ENCODE measurements around the gene FLII.
"Not testable (repeated sequence)": the region's sequence is repeated elsewhere in the genome, so short reads cannot be mapped to it uniquely, and the experiment has no call there.

FLII gene

GRCh38 chr17:18258356-18259038, at the start of gene FLII:
Gene FLII (minus strand): TSS chr17:18258738. CDS start chr17:18258690, 48 bp downstream.
- peak; percentile 72 for DNase-seq

DNA sequence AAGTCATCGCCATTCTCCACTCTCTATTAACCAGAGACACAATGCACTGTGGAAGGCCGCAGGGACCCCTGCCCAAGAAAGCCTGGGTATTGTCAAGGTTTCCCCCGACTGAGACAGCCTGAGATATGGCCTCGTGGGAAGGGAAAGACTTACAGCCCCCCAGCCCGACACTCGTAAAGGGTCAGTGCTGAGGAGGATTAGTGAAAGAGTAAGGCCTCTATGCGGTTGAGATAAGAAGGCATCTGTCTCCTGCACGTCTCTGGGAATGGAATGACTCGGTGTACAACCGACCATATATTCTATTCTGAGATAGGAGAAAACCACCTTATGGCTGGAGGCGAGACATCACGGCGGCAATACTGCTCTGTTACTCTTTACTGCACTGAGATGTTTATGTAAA, 44.7 kb upstream of the FLII start:
- DNase-seq: not testable (repeated sequence)

- DNase-seq: no peak
These were observed 42.4 kb upstream of the FLII start for GRCh38 chr17:18300725-18301480.

DNA sequence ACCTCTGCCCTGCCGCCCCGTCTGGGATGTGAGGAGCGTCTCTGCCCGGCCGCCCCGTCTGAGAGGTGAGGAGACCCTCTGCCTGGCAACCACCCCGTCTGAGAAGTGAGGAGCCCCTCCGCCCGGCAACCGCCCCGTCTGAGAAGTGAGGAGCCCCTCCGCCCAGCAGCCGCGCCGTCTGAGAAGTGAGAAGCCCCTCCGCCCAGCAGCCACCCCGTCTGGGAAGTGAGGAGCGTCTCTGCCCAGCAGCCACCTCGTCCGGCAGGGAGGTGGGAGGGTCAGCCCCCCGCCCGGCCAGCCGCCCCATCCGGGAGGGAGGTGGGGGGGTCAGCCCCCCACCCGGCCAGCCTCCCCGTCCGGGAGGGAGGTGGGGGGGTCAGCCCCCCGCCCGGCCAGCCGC, 39.5 kb upstream of the FLII start:
- not testable (repeated sequence) for DNase-seq

- DNase-seq: no peak
These were observed 33.4 kb upstream of the FLII start for GRCh38 chr17:18291718-18292540.

DNA sequence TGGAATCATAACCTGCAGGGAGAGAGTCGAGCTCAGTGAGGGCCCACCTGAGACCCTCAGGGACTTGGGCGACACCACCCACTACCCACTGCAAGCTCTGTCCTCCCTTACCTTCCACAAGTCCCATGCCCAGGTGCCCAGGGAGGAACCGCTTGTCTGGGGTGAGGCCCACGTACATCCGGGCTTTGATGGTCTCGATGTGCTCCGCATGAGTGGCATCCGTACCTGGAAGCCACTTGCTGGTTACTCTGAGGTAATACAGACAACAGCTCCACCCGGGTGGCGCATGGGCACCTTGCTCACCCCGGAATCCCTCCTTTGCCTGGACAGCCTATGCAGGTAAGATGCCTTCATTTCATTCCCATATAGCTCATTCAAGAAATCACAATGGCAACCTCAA, 26.8 kb upstream of the FLII start:
- DNase-seq: no peak

DNA sequence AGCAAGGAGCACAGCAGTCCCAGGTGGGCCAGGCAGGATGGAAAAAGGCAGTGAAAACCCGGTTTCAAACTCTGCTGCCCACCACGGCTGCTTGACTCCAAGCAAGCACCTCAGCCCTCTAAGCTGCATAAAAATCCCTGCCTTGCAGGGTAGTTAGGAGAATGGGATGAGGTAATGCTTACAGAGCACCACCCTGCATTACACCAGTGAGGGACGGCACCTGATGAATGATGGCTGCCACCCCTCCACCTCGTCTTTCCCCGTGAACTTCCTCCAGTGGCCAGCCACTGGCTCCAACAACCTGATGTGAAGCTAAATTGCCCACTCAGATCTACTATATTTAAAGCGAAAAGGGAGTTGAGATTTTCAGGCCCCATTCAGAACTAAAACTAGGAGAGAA, 23.2 kb upstream of the FLII start:
- no peak for DNase-seq

- DNase-seq: no peak
These were observed 22.3 kb upstream of the FLII start for GRCh38 chr17:18280766-18281371.

DNA sequence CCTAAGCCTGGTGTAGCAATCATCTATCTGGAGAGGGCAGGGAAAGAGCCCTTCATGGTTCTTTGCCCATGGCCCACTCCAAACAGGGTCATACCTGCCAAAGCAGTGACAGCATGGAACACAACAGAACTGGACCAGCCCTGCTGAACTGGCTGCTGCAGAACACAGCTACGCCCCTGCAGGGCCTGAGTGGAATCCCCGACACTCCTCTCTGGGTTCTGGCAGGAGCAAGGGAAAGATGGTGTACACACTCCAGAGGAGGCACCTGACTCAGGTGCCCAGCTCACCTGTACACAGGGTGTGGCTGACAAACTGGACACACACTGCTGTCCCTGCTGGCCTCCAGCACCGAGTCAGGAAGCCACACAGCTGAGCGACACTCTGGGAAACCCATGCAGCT, 21.7 kb upstream of the FLII start:
- no peak for DNase-seq

GRCh38 chr17:18278867-18279266, 20.3 kb upstream of the FLII start:
- DNase-seq: no peak

DNA sequence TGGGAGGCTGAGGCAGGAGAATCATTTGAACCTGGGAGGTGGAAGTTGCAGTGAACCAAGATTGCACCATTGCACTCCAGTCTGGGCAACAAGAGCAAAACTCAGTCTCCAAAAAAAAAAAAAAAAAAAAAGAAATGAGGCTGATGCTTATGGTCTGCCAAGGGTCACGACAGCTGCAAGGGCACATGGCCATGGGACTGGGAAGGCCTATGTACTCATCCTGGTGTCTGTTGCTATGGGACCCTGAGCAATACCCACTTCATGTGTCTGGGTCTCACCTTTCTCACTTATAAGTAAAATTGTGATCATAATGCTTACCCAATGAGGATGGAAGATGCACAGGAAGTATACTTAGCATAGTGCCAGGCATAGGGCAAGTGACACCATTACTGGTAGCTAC, 18.5 kb upstream of the FLII start:
- no peak for DNase-seq

DNA sequence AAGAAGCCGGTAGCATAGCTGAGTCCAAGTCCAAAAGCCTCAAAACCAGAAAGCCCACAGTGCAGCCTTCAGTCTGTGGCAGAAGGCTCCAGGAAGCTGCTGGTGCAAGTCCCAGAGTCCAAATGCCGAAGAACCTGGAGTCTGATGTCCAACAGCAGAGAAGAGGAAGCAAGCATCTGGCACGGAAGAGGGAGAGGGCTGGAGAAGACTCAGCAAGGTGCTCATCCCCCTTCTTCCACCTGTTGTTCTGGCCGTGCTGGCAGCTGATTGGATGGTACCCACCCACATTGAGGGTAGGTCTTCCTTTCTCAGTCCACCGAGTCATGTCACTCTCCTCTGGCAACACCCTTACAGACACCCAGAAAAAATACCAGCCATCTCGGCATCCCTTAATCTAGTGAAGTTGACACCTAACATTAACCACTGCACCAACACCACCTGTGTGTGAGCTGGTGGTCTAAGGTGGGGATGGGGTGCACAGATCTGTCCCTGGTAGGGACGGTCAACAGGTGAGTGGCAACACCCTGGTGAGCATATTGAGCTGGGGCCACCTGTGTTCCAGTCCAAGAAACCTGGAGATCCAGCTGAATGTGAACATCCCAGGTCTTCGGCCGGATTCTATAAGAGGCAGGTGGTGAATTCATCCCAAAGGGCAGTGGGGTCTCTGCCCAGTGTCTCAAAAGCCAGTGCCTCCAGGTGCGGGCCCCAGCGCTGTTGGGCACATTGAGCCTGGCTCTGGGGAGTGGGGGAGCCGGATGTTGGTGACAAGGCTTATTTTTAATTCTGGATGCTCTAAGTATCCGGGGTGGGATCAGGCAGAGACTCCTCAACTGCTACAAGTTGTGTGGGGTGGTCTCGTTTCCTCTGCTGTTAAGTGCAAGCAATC, 11.8 kb upstream of the FLII start:
- DNase-seq: no peak

- DNase-seq: no peak
These were observed 9.6 kb upstream of the FLII start for GRCh38 chr17:18267927-18268711.

DNA sequence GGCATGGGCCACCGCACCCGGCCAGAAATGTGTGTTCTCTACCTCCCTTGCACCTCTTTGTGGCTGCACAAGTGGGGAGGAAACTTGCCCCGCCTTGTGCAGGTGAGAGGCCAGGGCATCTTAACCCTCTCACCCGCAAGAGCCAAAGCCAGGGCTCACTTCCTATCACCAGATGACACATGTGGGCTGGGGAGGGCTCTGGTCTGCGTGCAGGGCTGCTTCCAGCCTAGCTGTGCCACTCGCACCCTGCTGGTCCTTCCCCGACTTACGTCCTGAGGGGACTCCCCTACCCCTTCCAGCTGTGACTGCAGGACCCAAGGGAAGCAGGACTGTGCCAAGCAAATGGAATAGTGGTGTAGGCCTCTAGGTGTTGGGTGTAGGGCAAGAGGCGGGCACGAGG, 8.8 kb upstream of the FLII start:
- DNase-seq: no peak

- DNase-seq: no peak
These were observed 5.5 kb upstream of the FLII start for GRCh38 chr17:18263885-18264682.

DNA sequence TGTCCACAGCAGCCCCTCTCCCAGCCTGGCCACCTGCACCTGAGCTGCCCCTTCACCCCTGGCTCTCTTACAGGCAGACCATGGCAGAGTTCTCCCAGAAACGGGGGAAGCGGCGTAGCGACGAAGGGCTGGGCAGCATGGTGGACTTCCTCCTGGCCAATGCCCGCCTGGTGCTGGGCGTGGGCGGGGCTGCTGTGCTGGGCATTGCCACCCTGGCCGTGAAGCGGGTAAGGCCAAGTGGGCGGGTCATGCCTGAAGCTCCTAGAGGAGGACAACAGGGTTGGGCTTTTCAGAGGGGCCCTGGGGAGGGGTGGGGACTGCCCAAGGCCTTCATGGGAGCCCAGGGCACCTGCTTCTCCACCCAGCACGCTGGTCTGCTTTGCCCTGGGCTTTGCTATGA, 4.1 kb upstream of the FLII start:
- DNase-seq: no peak

DNA sequence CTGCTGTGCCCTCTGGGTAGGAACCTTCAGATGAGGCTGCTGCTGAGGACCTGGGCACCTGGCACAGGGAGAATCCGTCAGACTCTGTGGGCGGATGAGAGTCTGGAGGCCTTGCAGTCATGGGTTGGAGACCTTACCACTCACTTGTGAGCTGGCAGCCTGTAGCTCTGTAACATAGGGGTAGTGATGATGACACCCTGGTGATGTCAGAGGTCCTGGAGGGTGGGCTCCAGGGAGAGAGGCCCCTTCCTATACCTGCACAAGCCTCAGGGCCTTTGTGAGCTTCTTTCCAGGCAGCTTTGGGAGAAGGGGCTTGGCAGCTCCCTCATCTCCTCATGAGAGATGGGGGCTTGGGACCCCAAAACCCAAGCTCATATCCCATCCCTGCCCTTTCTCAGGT, 3.6 kb upstream of the FLII start:
- no peak for DNase-seq

DNA sequence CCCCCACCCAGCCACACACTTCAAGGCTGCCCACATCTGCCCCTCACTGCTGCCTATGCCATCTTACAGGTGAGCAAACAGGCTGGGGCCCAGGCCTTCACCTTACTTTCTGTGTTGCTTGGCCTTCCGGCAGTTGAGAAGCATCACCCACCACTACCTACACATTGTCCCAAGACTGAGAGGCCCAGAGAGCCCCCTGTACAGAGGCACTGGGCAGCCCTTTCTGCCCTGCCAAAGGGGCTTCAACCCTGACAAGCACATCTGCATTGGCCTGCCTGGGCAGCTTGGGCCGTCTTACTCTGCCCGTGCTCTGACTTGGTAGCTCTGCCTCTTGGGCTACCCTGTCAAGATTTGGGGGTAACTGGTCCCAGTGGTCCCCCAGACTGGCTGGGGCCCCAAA, 3.1 kb upstream of the FLII start:
- DNase-seq: no peak

DNA sequence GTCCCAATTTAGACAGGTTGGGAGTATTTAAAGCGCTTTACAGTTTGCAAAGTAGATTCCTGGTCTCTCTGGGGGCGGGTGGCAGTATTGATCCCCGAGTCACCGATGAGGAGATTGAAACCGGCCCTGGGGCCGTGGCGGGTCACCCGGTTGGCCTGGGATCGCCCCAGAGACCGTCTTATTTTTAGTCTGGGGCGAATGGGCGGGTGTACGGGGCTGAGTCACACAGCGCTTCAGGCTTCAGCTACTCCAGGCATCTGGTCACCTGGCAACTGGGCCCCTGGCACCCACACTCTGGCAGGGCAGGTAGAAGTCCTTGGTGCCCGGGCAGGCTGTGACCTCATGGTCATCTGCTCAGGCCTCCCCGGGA, 2.6 kb upstream of the FLII start:
- DNase-seq: peak; percentile 40

- DNase-seq: peak; percentile 97
These were observed 2.0 kb upstream of the FLII start, which contains the start of gene MIEF2 for GRCh38 chr17:18260332-18261145. Gene MIEF2 (plus strand): TSS chr17:18260662. CDS start chr17:18262721, 2,059 bp downstream.

Measured in hematopoietic multipotent progenitor cell treated with erythropoietin and hydrocortisone succinate and interleukin-3 and kit ligand, for 4 days (in vitro differentiated cells).